AG04450 (cell line): Measurements from ENCODE around the gene CCS. TPM values are rescaled to one million over a fixed set of nuclear protein-coding genes. Genes with fewer than 3 reads are reported as not detected.

Experiments used
- CTCF ChIA-PET: fragments of 300-600, 350-600 bp; formaldehyde crosslinking; extraction: SDS; loops from one replicate; lab custom pipeline; 2022; ENCODE audit warnings: antibody characterized with exemption, inconsistent platforms; lab: Charles Lee
- POLR2A ChIA-PET: fragments of 350-600 bp; formaldehyde crosslinking; extraction: SDS; loops from one replicate; lab custom pipeline; 2021; ENCODE audit warnings: antibody characterized with exemption, inconsistent platforms; lab: Yijun Ruan, JAX
- DNase-seq: peaks from one replicate; pipeline ENCODE4 v3.0.0-alpha.2; 2011; ENCODE audit warnings: low read depth, low spot score
- H3K27ac ChIP-seq: one replicate; pipeline ENCODE4 v1.5.1; 2012; ENCODE audit warnings: low read depth, low read length, control low read depth
- H3K27me3 ChIP-seq: one replicate; pipeline ENCODE4 v1.6.0; 2012; ENCODE audit warnings: low read length; ENCODE audit not compliant: control insufficient read depth, insufficient read depth
- H3K4me3 ChIP-seq: 2 replicates; pipeline ENCODE4 v1.5.1; 2011; ENCODE audit warnings: mild to moderate bottlenecking, low read depth, low read length, control low read depth
- H3K9me3 ChIP-seq: 2 replicates; pipeline ENCODE4 v1.5.1; 2012; ENCODE audit warnings: low read length; ENCODE audit not compliant: control insufficient read depth, insufficient read depth
- polyA plus RNA-seq: library from polyadenylated mRNA; depleted of rRNA; stranded (reverse); fragments of >200 nt; gene quantifications from 2 replicates; pipeline ENCODE4 v1.2.3, GENCODE V29; 2011
- TF ChIP-seq, protein P1 (sequence below): IDR thresholded peaks from 2 replicates; pipeline ENCODE4 v1.5.1; 2011; ENCODE audit warnings: low read depth, low read length, control low read depth, inconsistent platforms

Gene CCS
- polyA plus RNA-seq, 1 experiment = 26.7 TPM

GRCh38 chr11:66561178-66561974 lies 31.6 kb upstream of the CCS start:
- DNase-seq = no peak
- Histone ChIP-seq H3K27me3 (peaks cover 16% of the 10 kb centered on the region), H3K27ac (no peak overlapping the region), H3K9me3 (peaks cover 3% of the 10 kb centered on the region; the same call in 1 of the 2 replicates), H3K4me3 (no peak overlapping the region)
- ChIA-PET POLR2A (interaction anchor here (1.2 kb wide), 1 partner anchor 15 kb away, joined by 4 read pairs; the partner anchor contains the start of genes ACTN3 and ZDHHC24), CTCF (interaction anchor here (0.6 kb wide), 1 partner anchor 58 kb away, joined by 3 read pairs; no protein-coding TSS in a partner anchor)
- TF ChIP-seq, protein P1, sequence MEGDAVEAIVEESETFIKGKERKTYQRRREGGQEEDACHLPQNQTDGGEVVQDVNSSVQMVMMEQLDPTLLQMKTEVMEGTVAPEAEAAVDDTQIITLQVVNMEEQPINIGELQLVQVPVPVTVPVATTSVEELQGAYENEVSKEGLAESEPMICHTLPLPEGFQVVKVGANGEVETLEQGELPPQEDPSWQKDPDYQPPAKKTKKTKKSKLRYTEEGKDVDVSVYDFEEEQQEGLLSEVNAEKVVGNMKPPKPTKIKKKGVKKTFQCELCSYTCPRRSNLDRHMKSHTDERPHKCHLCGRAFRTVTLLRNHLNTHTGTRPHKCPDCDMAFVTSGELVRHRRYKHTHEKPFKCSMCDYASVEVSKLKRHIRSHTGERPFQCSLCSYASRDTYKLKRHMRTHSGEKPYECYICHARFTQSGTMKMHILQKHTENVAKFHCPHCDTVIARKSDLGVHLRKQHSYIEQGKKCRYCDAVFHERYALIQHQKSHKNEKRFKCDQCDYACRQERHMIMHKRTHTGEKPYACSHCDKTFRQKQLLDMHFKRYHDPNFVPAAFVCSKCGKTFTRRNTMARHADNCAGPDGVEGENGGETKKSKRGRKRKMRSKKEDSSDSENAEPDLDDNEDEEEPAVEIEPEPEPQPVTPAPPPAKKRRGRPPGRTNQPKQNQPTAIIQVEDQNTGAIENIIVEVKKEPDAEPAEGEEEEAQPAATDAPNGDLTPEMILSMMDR = no peak

GRCh38 chr11:66561975-66562248 lies 31.1 kb upstream of the CCS start:
- peaks cover 16% of the 10 kb centered on the region for H3K27me3 ChIP-seq
- POLR2A ChIA-PET = interaction anchor here (0.5 to 1.2 kb wide), 2 partner anchors 16 to 28 kb away, joined by 3 to 4 read pairs; partner anchors contain the start of genes ACTN3 and ZDHHC24
- CTCF ChIA-PET = no interaction called here

DNA sequence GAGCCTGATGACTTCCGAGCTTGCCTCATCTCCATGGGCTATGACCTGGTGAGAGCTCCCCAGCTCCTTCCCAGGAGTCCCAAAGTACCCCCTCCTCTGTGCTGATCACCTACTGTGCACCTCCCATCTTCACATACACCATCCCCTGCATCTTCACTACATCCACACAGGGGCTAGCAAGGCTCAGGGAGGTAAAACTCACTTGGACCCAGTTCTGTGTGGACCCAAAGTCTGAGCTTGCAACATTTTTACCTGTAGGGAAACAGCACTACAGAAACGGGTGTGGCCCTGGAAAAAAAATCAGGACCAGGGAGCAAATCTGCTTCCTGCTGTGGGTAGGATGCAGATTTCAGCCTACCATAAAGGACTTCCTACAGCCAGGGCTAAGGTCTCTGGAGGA lies 30.7 kb upstream of the CCS start:
- TF ChIP-seq, protein P1 = no peak
- Histone ChIP-seq H3K9me3 (peaks cover 3% of the 10 kb centered on the region; the same call in 1 of the 2 replicates), H3K27ac (no peak overlapping the region), H3K4me3 (no peak overlapping the region), H3K27me3 (peaks cover 20% of the 10 kb centered on the region)
- DNase-seq = no peak
- POLR2A ChIA-PET = interaction anchor here (0.5 to 1.2 kb wide), 2 partner anchors 16 to 27 kb away, joined by 3 to 4 read pairs; partner anchors contain the start of genes ACTN3 and ZDHHC24
- CTCF ChIA-PET = no interaction called here

More at GRCh38 chr11:66561975-66562248, 31.1 kb upstream of the CCS start:
- peaks cover 3% of the 10 kb centered on the region; the same call in 1 of the 2 replicates for H3K9me3 ChIP-seq
- no peak overlapping the region for H3K4me3 ChIP-seq
- no peak for DNase-seq
- TF ChIP-seq, protein P1 = no peak
- H3K27ac ChIP-seq = no peak overlapping the region

- no peak overlapping the region for H3K27ac ChIP-seq
- TF ChIP-seq, protein P1 = no peak
- POLR2A ChIA-PET = interaction anchor here (0.9 kb wide), 1 partner anchor 17 kb away, joined by 3 read pairs; the partner anchor contains the start of gene ZDHHC24
- H3K9me3 ChIP-seq = peaks cover 3% of the 10 kb centered on the region; the same call in 1 of the 2 replicates
- CTCF ChIA-PET = no interaction called here
- peaks cover 14% of the 10 kb centered on the region for H3K27me3 ChIP-seq
- no peak overlapping the region for H3K4me3 ChIP-seq
- no peak for DNase-seq
Measured at GRCh38 chr11:66562907-66563583, 29.9 kb upstream of the CCS start.
